Stimulated activated CD4-positive, alpha-beta T cell treated with anti-CD3 and anti-CD28 coated beads, Interleukin-2, amount 100 ng/mL, for 24 hours (primary cell): ENCODE data around the gene DCUN1D2.

Source experiments
- DNase-seq, 2 donors: peaks; one replicate each; pipeline ENCODE4 v3.0.0-alpha.2; 2020

DCUN1D2 gene

GRCh38 chr13:113518076-113518803 is 27.7 kb upstream of the DCUN1D2 start:
- DNase-seq: no peak

DNA sequence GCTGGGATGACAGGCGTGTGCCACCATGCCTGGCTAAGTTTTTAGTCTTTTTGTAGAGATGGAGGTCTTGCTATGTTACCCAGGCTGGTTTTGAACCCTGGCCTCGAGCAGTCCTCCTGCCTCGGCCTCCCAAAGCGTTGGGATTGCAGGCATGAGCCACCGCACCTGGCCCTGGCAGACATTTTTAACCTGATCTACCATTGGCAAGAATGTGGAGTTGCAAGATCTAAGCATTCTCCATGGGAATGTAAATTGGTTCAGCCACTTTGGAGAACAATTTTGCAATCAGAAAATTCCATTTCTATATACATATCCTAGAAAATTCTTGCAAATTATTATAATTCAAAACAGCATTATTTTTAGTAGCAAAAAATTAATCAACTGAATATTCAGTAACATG is 24.3 kb upstream of the DCUN1D2 start:
- DNase-seq: no peak

GRCh38 chr13:113513761-113514160 is 23.2 kb upstream of the DCUN1D2 start:
- DNase-seq: no peak

GRCh38 chr13:113511361-113511760 is 20.9 kb upstream of the DCUN1D2 start:
- DNase-seq: no peak

DNA sequence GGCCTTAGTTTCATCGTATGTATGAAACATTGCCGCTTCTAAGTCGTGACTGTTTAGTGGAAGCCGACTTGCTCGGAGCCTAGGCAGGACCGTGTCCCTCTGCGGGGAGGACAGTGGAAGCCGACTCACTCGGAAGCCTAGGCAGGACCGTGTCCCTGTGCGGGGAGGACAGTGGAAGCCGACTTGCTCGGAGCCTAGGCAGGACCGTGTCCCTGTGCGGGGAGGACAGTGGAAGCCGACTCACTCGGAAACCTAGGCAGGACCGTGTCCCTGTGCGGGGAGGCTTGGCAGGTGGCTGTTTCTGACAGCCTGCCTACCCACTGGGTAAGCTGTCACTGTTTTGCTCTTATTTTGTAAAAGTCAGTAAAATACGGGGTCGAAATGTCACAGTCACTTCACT is 20.4 kb upstream of the DCUN1D2 start:
- no peak for DNase-seq

DNA sequence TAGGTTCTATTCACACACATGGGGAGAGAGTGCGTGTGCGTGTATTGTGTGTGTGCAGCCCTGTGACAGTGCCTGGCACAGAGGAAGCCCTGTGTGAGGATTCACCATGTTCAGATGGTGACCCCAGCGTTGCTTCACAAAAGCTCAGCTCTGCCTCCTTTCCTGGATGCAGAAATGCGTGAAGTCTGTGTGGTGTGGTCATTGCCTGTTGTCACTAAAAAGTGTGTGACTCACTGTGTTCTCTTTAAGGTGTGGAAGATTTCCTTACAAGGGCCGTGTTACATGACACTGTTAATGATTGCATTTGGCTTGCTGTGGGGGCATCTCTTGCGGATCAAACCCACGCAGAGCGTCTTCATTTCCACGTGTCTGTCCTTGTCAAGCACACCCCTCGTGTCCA is 19.5 kb upstream of the DCUN1D2 start:
- DNase-seq: no peak

- DNase-seq: no peak
These were observed 18.2 kb upstream of the DCUN1D2 start for GRCh38 chr13:113508521-113509254.

DNA sequence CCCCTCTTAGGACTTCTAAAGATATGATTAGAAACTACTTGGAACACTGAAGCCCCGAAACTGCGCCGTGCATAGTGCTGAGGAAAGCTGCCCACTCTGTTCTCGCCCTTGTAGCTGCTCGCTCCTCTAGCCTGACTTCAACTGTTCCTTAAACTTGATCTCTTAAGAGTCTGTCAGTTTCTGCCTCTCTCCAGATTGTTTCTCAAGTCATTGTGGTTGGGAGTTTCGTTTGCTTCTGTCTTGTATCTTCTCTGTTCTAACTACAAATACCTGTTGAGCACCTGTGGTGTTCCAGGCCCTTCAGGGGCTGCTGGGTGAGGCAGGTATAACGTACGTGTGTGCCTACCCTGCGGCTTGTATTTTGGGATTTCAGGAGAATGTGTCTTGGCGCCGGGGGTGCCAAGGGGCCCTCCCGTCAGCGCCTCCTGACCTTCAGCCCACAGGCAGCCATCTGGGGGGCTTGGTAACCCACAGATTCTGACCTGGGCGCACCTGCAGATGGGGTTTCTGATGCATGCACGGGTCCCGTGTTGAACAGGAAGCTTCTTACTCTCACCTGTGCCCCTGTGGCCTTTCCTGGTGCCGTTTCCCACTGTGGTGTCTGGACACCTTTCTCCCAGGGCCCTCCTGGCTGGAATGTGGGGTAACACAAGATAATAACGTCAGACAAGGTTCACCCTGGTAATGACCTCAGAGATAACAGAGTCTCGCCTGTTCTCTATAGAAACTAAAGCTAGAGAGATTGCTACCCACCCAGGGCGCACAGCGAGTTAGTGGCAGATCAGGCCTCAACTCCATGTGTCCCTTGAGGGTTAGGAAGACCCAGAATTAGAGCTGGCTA is 17.2 kb upstream of the DCUN1D2 start:
- DNase-seq: no peak

DNA sequence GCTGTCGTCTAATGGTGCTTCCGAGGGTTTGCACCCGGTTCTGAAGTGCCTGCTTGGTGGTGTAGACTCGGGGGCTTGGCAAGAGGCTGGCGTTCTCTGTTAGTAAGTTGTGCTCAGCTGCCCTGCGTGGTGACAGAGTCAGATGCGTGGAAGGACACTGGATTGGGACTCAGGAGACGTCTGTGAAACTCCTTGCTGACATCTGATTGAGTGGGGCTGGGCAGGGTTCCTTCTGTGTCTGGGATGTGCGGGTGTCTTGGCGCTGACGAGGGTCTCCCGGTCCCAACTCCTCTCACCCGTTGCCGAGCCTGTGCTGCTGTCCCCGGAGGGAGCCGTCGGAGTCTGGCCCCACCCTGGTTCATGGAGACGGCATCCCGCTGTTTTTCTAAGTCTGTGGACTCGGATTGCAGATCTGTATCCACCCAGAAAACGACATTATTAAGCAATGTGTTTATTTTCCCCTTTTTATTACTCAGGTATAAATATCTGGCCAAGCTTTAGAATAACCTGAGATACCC is 16.4 kb upstream of the DCUN1D2 start:
- DNase-seq: no peak

- no peak for DNase-seq
These were observed 15.6 kb upstream of the DCUN1D2 start for GRCh38 chr13:113506025-113506685.

GRCh38 chr13:113502686-113503085 is 12.2 kb upstream of the DCUN1D2 start:
- DNase-seq: no peak

DNA sequence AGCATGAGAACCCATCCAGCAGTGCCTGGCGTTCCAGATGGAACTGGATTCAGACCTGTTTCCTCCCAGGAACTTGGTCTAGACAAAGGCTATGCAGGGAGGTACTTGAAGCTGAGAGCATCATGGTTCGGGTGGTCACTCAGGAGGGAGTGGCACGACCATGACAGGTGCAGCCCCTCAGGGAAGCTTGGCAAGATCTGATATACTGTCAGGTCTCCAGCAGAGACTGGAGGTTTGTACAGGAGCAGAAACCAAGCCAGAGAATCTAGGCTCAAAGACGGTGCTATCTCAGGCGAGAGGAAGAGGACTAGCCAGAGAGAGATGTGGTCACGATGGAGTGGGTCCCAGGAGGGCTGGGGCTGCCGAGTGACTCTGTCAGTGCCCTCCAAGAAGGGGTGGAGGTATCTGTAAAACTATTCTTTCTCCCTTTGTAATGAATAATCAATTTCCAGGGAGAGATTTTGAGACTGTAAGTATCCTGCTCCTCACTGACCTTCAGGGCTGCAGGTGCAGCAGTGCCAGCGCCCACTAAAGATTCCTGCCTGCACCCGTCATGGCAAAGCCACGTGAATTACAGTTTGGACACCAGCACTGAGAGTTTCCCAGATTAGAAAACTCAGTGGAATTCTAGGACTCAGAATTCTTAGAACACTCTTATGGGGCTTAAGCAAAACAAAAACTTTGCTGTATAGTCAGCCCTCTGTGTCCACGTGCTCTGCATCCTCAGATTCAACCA is 10.2 kb upstream of the DCUN1D2 start:
- DNase-seq: no peak

- no peak for DNase-seq
These were observed 9.4 kb upstream of the DCUN1D2 start for GRCh38 chr13:113499936-113500335.

- no peak for DNase-seq
These were observed 8.4 kb upstream of the DCUN1D2 start for GRCh38 chr13:113498905-113499304.

- DNase-seq: no peak
These were observed 6.7 kb upstream of the DCUN1D2 start for GRCh38 chr13:113497217-113497616.

DNA sequence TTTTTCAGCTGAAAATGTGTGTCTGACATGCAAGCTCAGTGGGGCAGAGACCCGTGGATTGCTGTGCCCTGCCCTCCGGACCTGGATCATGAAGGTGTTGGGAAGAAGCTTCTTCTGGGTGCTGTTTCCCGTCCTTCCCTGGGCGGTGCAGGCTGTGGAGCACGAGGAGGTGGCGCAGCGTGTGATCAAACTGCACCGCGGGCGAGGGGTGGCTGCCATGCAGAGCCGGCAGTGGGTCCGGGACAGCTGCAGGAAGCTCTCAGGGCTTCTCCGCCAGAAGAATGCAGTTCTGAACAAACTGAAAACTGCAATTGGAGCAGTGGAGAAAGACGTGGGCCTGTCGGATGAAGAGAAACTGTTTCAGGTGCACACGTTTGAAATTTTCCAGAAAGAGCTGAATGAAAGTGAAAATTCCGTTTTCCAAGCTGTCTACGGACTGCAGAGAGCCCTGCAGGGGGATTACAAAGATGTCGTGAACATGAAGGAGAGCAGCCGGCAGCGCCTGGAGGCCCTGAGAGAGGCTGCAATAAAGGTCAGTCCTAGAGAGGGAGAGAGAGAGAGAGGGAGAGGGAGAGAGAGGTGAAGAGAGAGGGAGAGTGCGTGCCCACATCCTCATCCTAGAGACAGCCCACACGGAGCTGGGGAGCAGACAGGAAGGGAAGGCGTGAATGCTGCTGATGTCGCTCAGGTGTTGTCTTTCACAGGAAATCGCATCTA is 5.1 kb upstream of the DCUN1D2 start:
- no peak for DNase-seq

GRCh38 chr13:113493315-113493951 is 2.9 kb upstream of the DCUN1D2 start:
- DNase-seq: no peak

GRCh38 chr13:113491982-113492381 is 1.5 kb upstream of the DCUN1D2 start:
- no peak for DNase-seq

- DNase-seq: no peak
These were observed 940 bp upstream of the DCUN1D2 start for GRCh38 chr13:113491418-113491883.
